H9 (cell line): ENCODE results near the gene LYPD5. TPM values are rescaled to one million over a fixed set of nuclear protein-coding genes. Genes with fewer than 3 reads are reported as not detected.

Source experiments
- DNase-seq: peaks from one replicate; pipeline ENCODE4 v3.0.0-alpha.2; 2017
- H2AFZ ChIP-seq: one replicate; pipeline ENCODE4 v1.6.1; 2013; ENCODE audit warnings: mild to moderate bottlenecking, low read length, control low read depth, moderate library complexity
- H2AK5ac ChIP-seq: 2 replicates; pipeline ENCODE4 v1.6.1; 2013; ENCODE audit warnings: low read length, control low read depth, mixed read lengths; ENCODE audit not compliant: insufficient read length
- H2BK120ac ChIP-seq: one replicate; pipeline ENCODE4 v1.6.1; 2013; ENCODE audit warnings: low read depth, mild to moderate bottlenecking, low read length, control low read depth, inconsistent platforms; ENCODE audit not compliant: poor library complexity, severe bottlenecking
- H2BK12ac ChIP-seq: 2 replicates; pipeline ENCODE4 v1.6.1; 2013; ENCODE audit warnings: low read length, control low read depth, mixed read lengths, low read depth; ENCODE audit not compliant: insufficient read length
- H2BK15ac ChIP-seq: 2 replicates; pipeline ENCODE4 v1.6.1; 2013; ENCODE audit warnings: low read depth, low read length, control low read depth
- H2BK20ac ChIP-seq: one replicate; pipeline ENCODE4 v1.6.1; 2013; ENCODE audit warnings: low read depth, mild to moderate bottlenecking, low read length, control low read depth, inconsistent platforms; ENCODE audit not compliant: poor library complexity, severe bottlenecking
- H2BK5ac ChIP-seq: 2 replicates; pipeline ENCODE4 v1.6.1; 2013; ENCODE audit warnings: low read length, control low read depth, mixed read lengths; ENCODE audit not compliant: insufficient read length
- H3K14ac ChIP-seq: 2 replicates; pipeline ENCODE4 v1.6.1; 2013; ENCODE audit warnings: low read length, control low read depth; ENCODE audit not compliant: insufficient read depth
- H3K18ac ChIP-seq: 2 replicates; pipeline ENCODE4 v1.6.1; 2013; ENCODE audit warnings: low read depth, mild to moderate bottlenecking, mixed read lengths, low read length, control low read depth; ENCODE audit not compliant: insufficient read length
- H3K23ac ChIP-seq: 2 replicates; pipeline ENCODE4 v1.6.1; 2013; ENCODE audit warnings: low read length, control low read depth, mixed read lengths, low read depth; ENCODE audit not compliant: insufficient read length
- H3K23me2 ChIP-seq: 2 replicates; pipeline ENCODE4 v1.6.1; 2013; ENCODE audit warnings: low read depth, mild to moderate bottlenecking, mixed read lengths, low read length, control low read depth; ENCODE audit not compliant: insufficient read length, poor library complexity, severe bottlenecking
- H3K27ac ChIP-seq: 2 replicates; pipeline ENCODE4 v1.5.1; 2013; ENCODE audit warnings: low read length, control low read depth, mixed read lengths, low read depth; ENCODE audit not compliant: insufficient read length
- H3K27me3 ChIP-seq: 2 replicates; pipeline ENCODE4 v1.6.1; 2013; ENCODE audit warnings: low read length, control low read depth, inconsistent platforms; ENCODE audit not compliant: insufficient read depth
- H3K4ac ChIP-seq: 2 replicates; pipeline ENCODE4 v1.6.1; 2013; ENCODE audit warnings: low read depth, mild to moderate bottlenecking, control low read depth, inconsistent platforms, low read length, moderate library complexity
- H3K4me1 ChIP-seq: 2 replicates; pipeline ENCODE4 v1.6.1; 2013; ENCODE audit warnings: low read length, control low read depth, inconsistent platforms; ENCODE audit not compliant: insufficient read depth
- H3K4me2 ChIP-seq: 2 replicates; pipeline ENCODE4 v1.6.1; 2013; ENCODE audit warnings: low read length, control low read depth, mixed read lengths; ENCODE audit not compliant: insufficient read length, insufficient read depth
- H3K56ac ChIP-seq: 2 replicates; pipeline ENCODE4 v1.6.1; 2013; ENCODE audit warnings: low read depth, mild to moderate bottlenecking, mixed read lengths, low read length, control low read depth; ENCODE audit not compliant: insufficient read length
- H3K79me1 ChIP-seq: 2 replicates; pipeline ENCODE4 v1.6.1; 2013; ENCODE audit warnings: low read depth, mild to moderate bottlenecking, moderate library complexity, low read length, control low read depth, inconsistent platforms; ENCODE audit not compliant: insufficient read depth, poor library complexity, severe bottlenecking
- H3K79me2 ChIP-seq: 2 replicates; pipeline ENCODE4 v1.6.1; 2013; ENCODE audit warnings: low read length, control low read depth, inconsistent platforms; ENCODE audit not compliant: insufficient read depth
- H3K9ac ChIP-seq: 2 replicates; pipeline ENCODE4 v1.6.1; 2013; ENCODE audit warnings: low read length, control low read depth, mixed read lengths; ENCODE audit not compliant: insufficient read length; ENCODE audit errors: extremely low read depth
- H3K9me3 ChIP-seq: one replicate; pipeline ENCODE4 v1.6.1; 2013; ENCODE audit warnings: low read depth, low read length, inconsistent platforms; ENCODE audit not compliant: control insufficient read depth
- H3T11ph ChIP-seq: one replicate; pipeline ENCODE4 v1.6.1; 2013; ENCODE audit warnings: mild to moderate bottlenecking, low read length, control low read depth, inconsistent platforms
- H4K20me1 ChIP-seq: one replicate; pipeline ENCODE4 v1.6.1; 2013; ENCODE audit not compliant: control insufficient read depth, insufficient read length, insufficient read depth
- H4K5ac ChIP-seq: 2 replicates; pipeline ENCODE4 v1.6.1; 2013; ENCODE audit warnings: low read depth, mild to moderate bottlenecking, mixed read lengths, low read length, control low read depth; ENCODE audit not compliant: insufficient read length
- H4K8ac ChIP-seq: replicated peaks from 2 replicates; pipeline ENCODE4 v1.6.1; 2013; ENCODE audit warnings: low read length, control low read depth, mixed read lengths, low read depth; ENCODE audit not compliant: insufficient read length
- H4K91ac ChIP-seq: 2 replicates; pipeline ENCODE4 v1.6.1; 2013; ENCODE audit warnings: low read depth, mild to moderate bottlenecking, moderate library complexity, mixed read lengths, low read length, control low read depth; ENCODE audit not compliant: insufficient read length
- H3K27ac Mint-ChIP-seq, 3 experiments: 2 replicates in 2 of 3; 3 replicates in 1 of 3; pipeline ENCODE4 v1.8.0; 2020 to 2021; ENCODE audit warnings: mixed read lengths in 3 of 3, mild to moderate bottlenecking in 1 of 3, moderate library complexity in 1 of 3
- H3K27me3 Mint-ChIP-seq: 2 replicates; pipeline ENCODE4 v1.8.0; 2021; ENCODE audit warnings: low read depth, mild to moderate bottlenecking, moderate library complexity, mixed read lengths
- H3K36me3 Mint-ChIP-seq, 3 experiments: 2 replicates in 2 of 3; 3 replicates in 1 of 3; pipeline ENCODE4 v1.8.0; 2020 to 2021; ENCODE audit warnings: low read depth in 3 of 3, mixed read lengths in 3 of 3; ENCODE audit not compliant: insufficient read depth in 1 of 3
- H3K4me1 Mint-ChIP-seq, 2 experiments: 2 replicates each; pipeline ENCODE4 v1.8.0; 2020; ENCODE audit warnings: mixed read lengths in 2 of 2
- H3K4me3 Mint-ChIP-seq, 2 experiments: 2 replicates in 1 of 2; 3 replicates in 1 of 2; pipeline ENCODE4 v1.8.0; 2020 to 2021; ENCODE audit warnings: mild to moderate bottlenecking in 2 of 2, mixed read lengths in 2 of 2, moderate library complexity in 1 of 2
- H3K9me3 Mint-ChIP-seq, 2 experiments: 2 replicates in 1 of 2; 3 replicates in 1 of 2; pipeline ENCODE4 v1.8.0; 2020; ENCODE audit warnings: mild to moderate bottlenecking in 2 of 2, mixed read lengths in 2 of 2, moderate library complexity in 1 of 2
- WGBS: extraction: QIAGEN DNeasy Blood & Tissue Kit; methylation state at CpG from one replicate; pipeline ENCODE4 v1.1.7; 2013; ENCODE audit warnings: missing lambda C conversion rate, low lambda C conversion rate, mixed read lengths; ENCODE audit not compliant: insufficient read length; ENCODE audit errors: extremely low coverage; 5-methylcytosine and 5-hydroxymethylcytosine counted together
- total RNA-seq: library from RNA; stranded (reverse); gene quantifications from 2 replicates; pipeline ENCODE4 v1.2.1, GENCODE V29; 2021
- TF ChIP-seq, protein P1 (sequence below): fragments of 200-600 bp; sonication (generic); conservative IDR thresholded peaks from 3 replicates; pipeline ENCODE4 v1.8.0; 2021; ENCODE audit warnings: antibody characterized with exemption, mild to moderate bottlenecking

LYPD5 gene
- total RNA-seq, 1 experiment from 2014 or later: 0.50 TPM

DNA sequence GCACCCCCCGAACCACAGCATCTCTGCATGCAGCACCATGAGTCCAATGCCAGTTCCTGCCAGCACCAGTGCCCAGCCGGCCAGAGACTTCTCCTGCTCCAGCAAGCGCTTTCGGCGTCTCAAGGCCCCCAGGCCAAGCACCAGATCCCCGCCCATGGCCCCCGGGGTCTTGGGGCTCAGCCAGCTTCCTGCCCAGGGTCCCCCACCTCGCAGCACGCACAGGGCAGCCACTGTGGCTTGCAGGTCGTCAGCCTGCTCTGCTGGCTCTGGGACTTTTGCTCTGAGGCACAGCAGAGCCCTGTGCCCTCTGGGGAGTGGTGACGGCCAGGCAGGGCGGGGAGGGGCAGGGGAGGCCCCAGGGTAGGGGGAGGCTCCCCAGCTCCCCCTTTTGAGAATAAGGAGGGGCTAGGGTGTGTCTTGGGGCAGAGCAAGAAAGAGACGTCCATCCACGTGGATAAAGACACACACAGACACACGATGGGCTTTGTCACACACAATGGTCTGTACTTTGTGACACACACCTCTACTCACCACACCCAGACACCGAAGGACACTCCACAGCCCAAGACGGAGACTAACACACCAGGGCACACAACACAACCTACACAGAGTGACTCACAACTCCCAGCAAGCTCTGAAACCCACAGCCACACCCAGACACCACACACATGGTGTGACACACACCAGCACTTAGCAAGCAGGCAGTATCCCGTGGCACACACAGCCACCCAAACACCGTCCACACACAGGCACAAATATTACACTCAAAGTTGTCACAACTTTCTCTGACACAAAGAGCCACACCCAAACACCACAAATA is 21.3 kb downstream of the LYPD5 start, which contains the start of gene KCNN4:
Gene KCNN4, minus strand, starts transcription at position 268 of the 820 bp plus-strand sequence. Its CDS starts 112 bp downstream, at position 156.
- Histone ChIP-seq H2BK20ac (no peak within 1 kb of the TSS), H3K9me3 (no peaks in the 10 kb centered on the region), H4K5ac (no peak within 1 kb of the TSS), H3K27ac (no peak within 1 kb of the TSS), H4K20me1 (no peaks in the 10 kb centered on the region), H3K18ac (no peak within 1 kb of the TSS), H3K79me2 (no peaks in the 10 kb centered on the region), H4K91ac (no peak within 1 kb of the TSS), H2BK15ac (no peak within 1 kb of the TSS), H3K23me2 (no peaks in the 10 kb centered on the region), H2BK120ac (no peak within 1 kb of the TSS), H3K9ac (no peak within 1 kb of the TSS), H3K4me2 (no peak within 1 kb of the TSS), H2AK5ac (no peak within 1 kb of the TSS), H3K4me1 (peaks cover 4% of the 10 kb centered on the region; the same call in 1 of the 2 replicates), H2BK5ac (no peak within 1 kb of the TSS), H3K23ac (no peak within 1 kb of the TSS), H3K4ac (no peak within 1 kb of the TSS), H3K56ac (no peak within 1 kb of the TSS), H3K14ac (no peak within 1 kb of the TSS), H2AFZ (no peak within 1 kb of the TSS), H4K8ac (no peak within 1 kb of the TSS), H3K79me1 (no peaks in the 10 kb centered on the region), H2BK12ac (no peak within 1 kb of the TSS), H3K27me3 (no peaks in the 10 kb centered on the region), H3T11ph (no peak within 1 kb of the TSS)
- no peak within 1 kb of the TSS; a peak in 1 of 5 replicates for H3K4me3 Mint-ChIP-seq
- H3K27ac Mint-ChIP-seq: no peak within 1 kb of the TSS
- no peak for DNase-seq
- TF ChIP-seq, protein P1, sequence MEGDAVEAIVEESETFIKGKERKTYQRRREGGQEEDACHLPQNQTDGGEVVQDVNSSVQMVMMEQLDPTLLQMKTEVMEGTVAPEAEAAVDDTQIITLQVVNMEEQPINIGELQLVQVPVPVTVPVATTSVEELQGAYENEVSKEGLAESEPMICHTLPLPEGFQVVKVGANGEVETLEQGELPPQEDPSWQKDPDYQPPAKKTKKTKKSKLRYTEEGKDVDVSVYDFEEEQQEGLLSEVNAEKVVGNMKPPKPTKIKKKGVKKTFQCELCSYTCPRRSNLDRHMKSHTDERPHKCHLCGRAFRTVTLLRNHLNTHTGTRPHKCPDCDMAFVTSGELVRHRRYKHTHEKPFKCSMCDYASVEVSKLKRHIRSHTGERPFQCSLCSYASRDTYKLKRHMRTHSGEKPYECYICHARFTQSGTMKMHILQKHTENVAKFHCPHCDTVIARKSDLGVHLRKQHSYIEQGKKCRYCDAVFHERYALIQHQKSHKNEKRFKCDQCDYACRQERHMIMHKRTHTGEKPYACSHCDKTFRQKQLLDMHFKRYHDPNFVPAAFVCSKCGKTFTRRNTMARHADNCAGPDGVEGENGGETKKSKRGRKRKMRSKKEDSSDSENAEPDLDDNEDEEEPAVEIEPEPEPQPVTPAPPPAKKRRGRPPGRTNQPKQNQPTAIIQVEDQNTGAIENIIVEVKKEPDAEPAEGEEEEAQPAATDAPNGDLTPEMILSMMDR: no peak
- peaks cover 32% of the 10 kb centered on the region for H3K27me3 Mint-ChIP-seq
- WGBS: no CpG with 5 or more reads among the region's 19 CpGs
- H3K9me3 Mint-ChIP-seq: no peaks in the 10 kb centered on the region; a peak in 1 of 5 replicates
- no peaks in the 10 kb centered on the region; a peak in 1 of 7 replicates for H3K36me3 Mint-ChIP-seq
- peaks cover 33 to 45% of the 10 kb centered on the region in 2 experiments for H3K4me1 Mint-ChIP-seq
